A673 (cell line): ENCODE data around the gene PLOD2.

Experiments used
- EZH2 ChIP-seq: fragments of 200-600 bp; sonication (generic); IDR thresholded peaks from 2 replicates; pipeline ENCODE4 v1.6.1; 2017; ENCODE audit warnings: borderline replicate concordance, low read depth, mild to moderate bottlenecking, mixed read lengths, antibody characterized with exemption, low read length; ENCODE audit not compliant: poor library complexity, severe bottlenecking
- TF ChIP-seq, protein P1 (sequence below): fragments of 300-800, 200-600 bp; sonication (generic); conservative IDR thresholded peaks from 2 replicates; pipeline ENCODE4 v1.5.1; 2017; ENCODE audit warnings: low read depth, mild to moderate bottlenecking, antibody characterized with exemption, low read length, moderate library complexity, mixed read lengths

GRCh38 chr3:146101538-146101937 lies 59.4 kb downstream of the PLOD2 start:
- TF ChIP-seq, protein P1, sequence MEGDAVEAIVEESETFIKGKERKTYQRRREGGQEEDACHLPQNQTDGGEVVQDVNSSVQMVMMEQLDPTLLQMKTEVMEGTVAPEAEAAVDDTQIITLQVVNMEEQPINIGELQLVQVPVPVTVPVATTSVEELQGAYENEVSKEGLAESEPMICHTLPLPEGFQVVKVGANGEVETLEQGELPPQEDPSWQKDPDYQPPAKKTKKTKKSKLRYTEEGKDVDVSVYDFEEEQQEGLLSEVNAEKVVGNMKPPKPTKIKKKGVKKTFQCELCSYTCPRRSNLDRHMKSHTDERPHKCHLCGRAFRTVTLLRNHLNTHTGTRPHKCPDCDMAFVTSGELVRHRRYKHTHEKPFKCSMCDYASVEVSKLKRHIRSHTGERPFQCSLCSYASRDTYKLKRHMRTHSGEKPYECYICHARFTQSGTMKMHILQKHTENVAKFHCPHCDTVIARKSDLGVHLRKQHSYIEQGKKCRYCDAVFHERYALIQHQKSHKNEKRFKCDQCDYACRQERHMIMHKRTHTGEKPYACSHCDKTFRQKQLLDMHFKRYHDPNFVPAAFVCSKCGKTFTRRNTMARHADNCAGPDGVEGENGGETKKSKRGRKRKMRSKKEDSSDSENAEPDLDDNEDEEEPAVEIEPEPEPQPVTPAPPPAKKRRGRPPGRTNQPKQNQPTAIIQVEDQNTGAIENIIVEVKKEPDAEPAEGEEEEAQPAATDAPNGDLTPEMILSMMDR, result no peak
- TF ChIP-seq EZH2, result no peak
